ENCODE results near the gene TMC3.

GRCh38 chr15:81321667-81322066 lies 52.3 kb downstream of the TMC3 start:
- TF ChIP-seq, protein P1, sequence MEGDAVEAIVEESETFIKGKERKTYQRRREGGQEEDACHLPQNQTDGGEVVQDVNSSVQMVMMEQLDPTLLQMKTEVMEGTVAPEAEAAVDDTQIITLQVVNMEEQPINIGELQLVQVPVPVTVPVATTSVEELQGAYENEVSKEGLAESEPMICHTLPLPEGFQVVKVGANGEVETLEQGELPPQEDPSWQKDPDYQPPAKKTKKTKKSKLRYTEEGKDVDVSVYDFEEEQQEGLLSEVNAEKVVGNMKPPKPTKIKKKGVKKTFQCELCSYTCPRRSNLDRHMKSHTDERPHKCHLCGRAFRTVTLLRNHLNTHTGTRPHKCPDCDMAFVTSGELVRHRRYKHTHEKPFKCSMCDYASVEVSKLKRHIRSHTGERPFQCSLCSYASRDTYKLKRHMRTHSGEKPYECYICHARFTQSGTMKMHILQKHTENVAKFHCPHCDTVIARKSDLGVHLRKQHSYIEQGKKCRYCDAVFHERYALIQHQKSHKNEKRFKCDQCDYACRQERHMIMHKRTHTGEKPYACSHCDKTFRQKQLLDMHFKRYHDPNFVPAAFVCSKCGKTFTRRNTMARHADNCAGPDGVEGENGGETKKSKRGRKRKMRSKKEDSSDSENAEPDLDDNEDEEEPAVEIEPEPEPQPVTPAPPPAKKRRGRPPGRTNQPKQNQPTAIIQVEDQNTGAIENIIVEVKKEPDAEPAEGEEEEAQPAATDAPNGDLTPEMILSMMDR (optimal IDR thresholded peaks at IDR 0.05 in 1 of 3, IDR thresholded peaks at IDR 0.05 in 1 of 3, conservative IDR thresholded peaks at IDR 0.05 in 1 of 3; ENCODE audit: extremely low read depth in 1 of 3, insufficient read depth in 2 of 3, low read length in 3 of 3): no peak
- TF ChIP-seq EZH2 (IDR thresholded peaks at IDR 0.05; ENCODE audit: low read length): no peak

All from keratinocyte (primary cell).